ENCODE data around the gene PLXDC2.

- TF ChIP-seq ZNF529 (tag by site-specific recombination; IDR thresholded peaks at IDR 0.05; ENCODE audit: insufficient replicate concordance): no peak
- TF ChIP-seq ZNF10 (tag by site-specific recombination; IDR thresholded peaks at IDR 0.05): no peak
- no peak for TF ChIP-seq CTCF (tag by site-specific recombination; IDR thresholded peaks at IDR 0.05)
These were observed 441.2 kb downstream of the PLXDC2 start for GRCh38 chr10:20257422-20257821.
